Left hindlimb (tissue), 1 donor: ENCODE measurements around the gene PIK3R5.

Source experiments
- DNase-seq: peaks from one replicate; pipeline ENCODE4 v3.0.0-alpha.2; 2018

Gene PIK3R5

GRCh38 chr17:8849311-8850041 lies 116.0 kb downstream of the PIK3R5 start:
- DNase-seq = no peak

- DNase-seq = no peak
Measured at GRCh38 chr17:8847891-8848290, 117.6 kb downstream of the PIK3R5 start.

GRCh38 chr17:8846768-8847211 lies 118.7 kb downstream of the PIK3R5 start:
- DNase-seq = no peak

- DNase-seq = no peak
Measured at GRCh38 chr17:8844229-8845218, 121.0 kb downstream of the PIK3R5 start.

GRCh38 chr17:8843344-8843743 lies 122.2 kb downstream of the PIK3R5 start:
- no peak for DNase-seq

- no peak for DNase-seq
Measured at GRCh38 chr17:8841844-8842243, 123.7 kb downstream of the PIK3R5 start.

GRCh38 chr17:8839410-8839935 lies 126.0 kb downstream of the PIK3R5 start:
- DNase-seq = no peak

- DNase-seq = no peak
Measured at GRCh38 chr17:8838551-8839095, 126.9 kb downstream of the PIK3R5 start.

GRCh38 chr17:8837563-8838075 lies 127.9 kb downstream of the PIK3R5 start:
- no peak for DNase-seq

- no peak for DNase-seq
Measured at GRCh38 chr17:8836821-8837562, 128.5 kb downstream of the PIK3R5 start.

- no peak for DNase-seq
Measured at GRCh38 chr17:8835631-8836364, 129.7 kb downstream of the PIK3R5 start.

- no peak for DNase-seq
Measured at GRCh38 chr17:8835106-8835505, 130.4 kb downstream of the PIK3R5 start.

GRCh38 chr17:8832711-8833352 lies 132.7 kb downstream of the PIK3R5 start:
- DNase-seq = no peak

GRCh38 chr17:8831234-8831849 lies 134.2 kb downstream of the PIK3R5 start:
- DNase-seq = no peak

- DNase-seq = no peak
Measured at GRCh38 chr17:8830141-8830540, 135.4 kb downstream of the PIK3R5 start.

GRCh38 chr17:8829036-8829941 lies 136.2 kb downstream of the PIK3R5 start:
- no peak for DNase-seq
